Hematopoietic multipotent progenitor cell treated with erythropoietin and hydrocortisone succinate and interleukin-3 and kit ligand, for 4 days (in vitro differentiated cells): ENCODE results near the gene NID2.

Experiments used
- DNase-seq: peaks from one replicate; pipeline ENCODE4 v3.0.0-alpha.2; 2015

NID2 gene, protein sequence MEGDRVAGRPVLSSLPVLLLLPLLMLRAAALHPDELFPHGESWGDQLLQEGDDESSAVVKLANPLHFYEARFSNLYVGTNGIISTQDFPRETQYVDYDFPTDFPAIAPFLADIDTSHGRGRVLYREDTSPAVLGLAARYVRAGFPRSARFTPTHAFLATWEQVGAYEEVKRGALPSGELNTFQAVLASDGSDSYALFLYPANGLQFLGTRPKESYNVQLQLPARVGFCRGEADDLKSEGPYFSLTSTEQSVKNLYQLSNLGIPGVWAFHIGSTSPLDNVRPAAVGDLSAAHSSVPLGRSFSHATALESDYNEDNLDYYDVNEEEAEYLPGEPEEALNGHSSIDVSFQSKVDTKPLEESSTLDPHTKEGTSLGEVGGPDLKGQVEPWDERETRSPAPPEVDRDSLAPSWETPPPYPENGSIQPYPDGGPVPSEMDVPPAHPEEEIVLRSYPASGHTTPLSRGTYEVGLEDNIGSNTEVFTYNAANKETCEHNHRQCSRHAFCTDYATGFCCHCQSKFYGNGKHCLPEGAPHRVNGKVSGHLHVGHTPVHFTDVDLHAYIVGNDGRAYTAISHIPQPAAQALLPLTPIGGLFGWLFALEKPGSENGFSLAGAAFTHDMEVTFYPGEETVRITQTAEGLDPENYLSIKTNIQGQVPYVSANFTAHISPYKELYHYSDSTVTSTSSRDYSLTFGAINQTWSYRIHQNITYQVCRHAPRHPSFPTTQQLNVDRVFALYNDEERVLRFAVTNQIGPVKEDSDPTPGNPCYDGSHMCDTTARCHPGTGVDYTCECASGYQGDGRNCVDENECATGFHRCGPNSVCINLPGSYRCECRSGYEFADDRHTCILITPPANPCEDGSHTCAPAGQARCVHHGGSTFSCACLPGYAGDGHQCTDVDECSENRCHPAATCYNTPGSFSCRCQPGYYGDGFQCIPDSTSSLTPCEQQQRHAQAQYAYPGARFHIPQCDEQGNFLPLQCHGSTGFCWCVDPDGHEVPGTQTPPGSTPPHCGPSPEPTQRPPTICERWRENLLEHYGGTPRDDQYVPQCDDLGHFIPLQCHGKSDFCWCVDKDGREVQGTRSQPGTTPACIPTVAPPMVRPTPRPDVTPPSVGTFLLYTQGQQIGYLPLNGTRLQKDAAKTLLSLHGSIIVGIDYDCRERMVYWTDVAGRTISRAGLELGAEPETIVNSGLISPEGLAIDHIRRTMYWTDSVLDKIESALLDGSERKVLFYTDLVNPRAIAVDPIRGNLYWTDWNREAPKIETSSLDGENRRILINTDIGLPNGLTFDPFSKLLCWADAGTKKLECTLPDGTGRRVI (N-terminal part only)

DNA sequence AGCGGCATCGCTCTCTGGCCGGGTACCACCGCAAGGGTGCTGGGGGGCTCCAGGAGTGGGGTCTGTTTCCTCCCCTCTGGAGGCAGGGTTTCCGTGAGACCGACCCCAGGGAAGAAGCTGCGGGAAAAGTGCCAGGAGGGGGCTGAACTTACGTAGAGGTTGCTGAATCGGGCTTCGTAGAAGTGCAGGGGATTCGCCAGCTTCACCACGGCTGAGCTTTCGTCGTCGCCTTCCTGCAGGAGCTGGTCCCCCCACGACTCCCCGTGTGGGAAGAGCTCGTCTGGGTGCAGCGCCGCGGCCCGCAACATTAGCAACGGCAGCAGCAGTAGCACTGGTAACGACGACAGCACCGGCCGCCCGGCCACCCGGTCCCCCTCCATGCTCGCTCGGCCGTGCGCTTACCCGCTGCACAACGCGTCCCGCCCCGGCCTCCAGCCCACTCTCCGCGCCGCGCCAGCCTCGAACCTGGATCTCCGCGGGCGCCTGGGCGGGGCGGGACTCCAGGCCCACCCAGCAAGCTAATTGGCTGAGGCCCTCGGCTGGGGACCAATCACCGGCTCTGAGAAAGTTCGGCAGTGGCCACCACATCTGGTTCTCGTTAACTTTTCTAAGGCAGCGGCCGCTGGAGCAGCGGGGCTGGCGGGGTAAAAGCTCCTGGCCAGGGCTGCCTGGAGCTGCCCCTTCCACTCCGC lies at the start of gene NID2:
Gene NID2 (minus strand): TSS at position 445 of the 692 bp plus-strand sequence. CDS start 65 bp downstream, at position 380.
- DNase-seq, result peak; percentile 70

DNA sequence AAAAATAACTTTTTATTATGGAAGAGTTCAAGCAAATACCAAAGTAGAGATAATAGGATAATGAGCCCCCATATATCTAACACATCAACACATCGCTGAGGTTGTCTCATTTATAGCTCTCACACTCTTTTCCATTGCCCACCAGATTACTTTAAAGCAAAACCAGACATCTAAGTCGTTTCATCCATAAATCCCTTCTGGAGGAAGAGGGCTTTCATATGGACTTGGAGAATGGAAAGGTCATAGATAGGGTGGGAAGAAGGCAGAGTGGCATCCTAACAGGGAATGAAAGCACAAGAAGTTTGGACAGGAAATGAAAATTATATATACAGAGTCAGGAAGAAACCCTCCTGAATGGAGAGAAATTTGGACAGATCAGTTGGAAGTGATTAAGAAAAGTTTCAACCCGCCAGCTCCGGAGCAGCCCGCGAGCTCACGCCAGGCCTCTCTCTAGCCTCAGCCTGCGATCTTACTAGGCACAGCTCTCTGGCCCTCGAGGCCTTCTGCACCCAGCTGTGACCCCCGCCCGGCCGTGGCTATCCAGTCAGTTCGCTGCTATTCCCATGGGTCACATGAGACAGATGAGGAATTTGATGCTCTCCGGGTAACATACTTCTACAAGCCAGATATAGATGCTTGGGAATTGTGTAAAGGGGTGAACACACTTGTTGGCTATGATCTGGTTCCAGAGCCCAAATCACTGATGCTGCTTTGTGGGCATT lies 48.4 kb upstream of the NID2 start:
- no peak for DNase-seq

DNA sequence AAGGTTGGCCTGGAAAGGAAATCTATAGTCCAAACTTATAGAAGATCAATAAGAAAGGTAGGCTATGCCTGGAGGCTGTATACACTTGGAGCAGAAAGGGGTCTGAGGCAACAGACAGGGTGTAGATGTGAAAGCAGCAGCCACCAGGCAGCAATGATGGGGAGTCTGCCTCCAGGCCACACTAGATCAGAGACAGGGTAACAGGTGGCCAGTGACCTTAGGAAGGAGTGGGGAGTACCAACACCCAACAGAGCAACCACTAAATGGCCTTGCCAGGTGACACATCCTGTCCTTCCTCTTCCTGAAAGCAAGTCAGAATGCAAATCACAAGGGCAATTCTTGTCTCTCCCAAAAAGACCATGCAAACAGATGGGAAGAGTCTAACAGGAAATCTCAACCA lies 46.4 kb upstream of the NID2 start:
- no peak for DNase-seq

DNA sequence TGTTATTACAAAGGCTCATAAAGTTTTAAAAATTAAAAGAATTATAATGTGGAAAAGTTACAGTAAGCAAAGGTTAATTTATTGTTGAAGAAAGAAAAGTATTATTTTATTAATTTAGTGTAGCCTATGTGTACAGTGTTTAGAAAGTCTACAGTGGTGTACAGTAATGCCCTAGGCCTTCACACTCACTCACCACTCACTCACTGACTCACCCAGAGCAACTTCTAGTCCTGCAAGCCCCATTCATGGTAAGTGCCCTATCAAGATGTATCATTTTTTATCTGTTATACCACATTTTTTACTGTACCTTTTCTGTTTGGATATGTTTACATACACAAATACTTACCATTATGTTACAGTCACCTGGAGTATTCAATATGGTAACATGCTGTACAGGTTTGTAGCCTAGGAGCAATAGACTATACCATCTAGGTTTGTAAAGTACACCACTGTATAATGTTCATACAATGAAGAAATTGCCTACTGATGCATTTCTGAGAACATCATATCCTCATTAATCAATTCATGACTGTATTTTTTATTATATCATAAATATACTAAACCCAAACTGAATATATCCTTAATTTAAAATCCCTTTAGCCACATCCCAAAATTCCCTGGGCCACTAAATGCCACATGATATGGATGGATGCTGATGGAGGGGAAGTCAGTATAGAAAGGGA lies 43.6 kb upstream of the NID2 start:
- DNase-seq, result no peak

DNA sequence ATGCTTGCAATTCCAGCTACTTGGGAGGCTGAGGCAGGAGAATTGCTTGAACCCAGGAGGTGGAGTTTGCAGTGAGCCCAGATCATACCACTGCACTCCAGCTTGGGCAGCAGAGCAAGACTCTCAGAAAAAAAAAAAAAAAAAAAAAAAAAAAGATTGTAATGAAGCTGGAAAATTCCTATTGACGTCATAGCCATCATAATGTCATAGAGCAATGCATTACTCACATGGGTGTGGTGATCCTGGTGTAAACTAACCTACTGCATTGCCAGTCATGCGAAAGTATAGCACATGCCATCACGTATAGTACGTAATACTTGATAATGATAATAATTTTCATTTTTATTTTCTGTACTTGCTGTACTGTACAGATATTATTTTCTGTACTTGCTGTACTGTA lies 42.7 kb upstream of the NID2 start:
- no peak for DNase-seq

DNA sequence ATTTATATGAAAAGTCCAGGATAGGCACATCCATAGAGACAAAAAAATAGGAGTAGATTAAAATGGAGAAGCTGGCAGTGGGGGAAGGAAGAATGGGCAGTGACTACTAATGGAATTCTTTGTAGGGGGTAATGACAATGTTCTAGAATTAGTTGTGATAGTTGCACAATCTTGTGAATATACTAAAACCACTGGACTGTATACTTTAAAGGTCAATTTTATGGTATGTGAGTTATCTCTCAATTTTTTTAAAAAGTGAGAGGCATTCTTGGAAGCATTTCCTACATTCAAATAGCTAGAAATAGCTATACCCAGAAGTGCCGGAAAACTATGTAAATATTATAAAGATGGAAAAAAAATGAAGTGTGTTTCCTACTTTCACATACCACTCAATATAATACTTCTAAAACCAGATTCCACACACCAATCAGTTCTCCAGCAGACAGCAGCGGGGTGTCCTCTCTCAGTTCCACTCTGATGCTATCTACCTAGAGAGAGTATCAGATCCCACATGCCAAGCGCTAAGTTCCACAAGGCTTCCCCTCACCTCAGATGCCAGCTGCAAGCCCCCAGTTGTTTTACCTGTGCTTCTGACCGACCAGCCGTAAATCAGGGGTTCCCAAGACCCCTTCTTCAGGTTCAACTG lies 41.7 kb upstream of the NID2 start:
- no peak for DNase-seq

DNA sequence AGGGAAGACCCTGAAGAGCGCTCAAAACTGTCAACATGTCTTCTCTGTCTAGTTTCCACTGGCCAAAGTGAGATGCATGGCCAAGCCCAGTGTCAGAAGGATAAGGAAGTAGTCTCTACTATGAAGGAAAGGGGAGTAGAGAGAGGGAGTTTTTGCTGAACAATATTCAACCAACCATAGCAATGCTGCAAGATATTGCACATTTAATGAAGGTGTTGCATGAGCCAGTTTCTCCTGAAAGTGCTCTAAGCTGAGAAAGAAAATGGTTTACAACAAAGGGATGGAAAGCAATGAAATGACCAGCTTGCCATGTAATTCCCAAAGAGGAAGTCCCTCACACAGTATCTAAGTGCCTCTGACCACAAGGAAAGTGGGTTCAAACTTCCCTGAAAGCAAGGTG lies 40.0 kb upstream of the NID2 start:
- DNase-seq, result no peak

DNA sequence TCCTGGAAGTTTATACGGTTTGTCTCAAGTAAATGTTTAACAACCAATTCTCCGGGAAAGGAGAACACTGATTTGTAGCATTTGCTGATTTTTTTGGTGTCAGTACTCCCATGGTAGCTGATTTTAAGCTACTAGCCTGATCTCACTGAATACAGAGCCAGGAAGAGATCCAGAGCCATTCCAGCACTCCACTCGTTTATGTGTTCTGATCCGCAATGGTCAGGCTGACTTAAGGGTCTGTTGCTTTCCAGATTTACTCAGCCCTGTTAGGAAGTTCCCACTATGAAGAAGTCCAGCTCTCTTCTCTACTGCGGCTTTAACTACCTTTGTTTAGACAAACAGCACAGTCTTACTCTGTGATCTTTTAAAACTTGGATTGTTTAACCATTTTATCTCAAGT lies 38.0 kb upstream of the NID2 start:
- no peak for DNase-seq

DNA sequence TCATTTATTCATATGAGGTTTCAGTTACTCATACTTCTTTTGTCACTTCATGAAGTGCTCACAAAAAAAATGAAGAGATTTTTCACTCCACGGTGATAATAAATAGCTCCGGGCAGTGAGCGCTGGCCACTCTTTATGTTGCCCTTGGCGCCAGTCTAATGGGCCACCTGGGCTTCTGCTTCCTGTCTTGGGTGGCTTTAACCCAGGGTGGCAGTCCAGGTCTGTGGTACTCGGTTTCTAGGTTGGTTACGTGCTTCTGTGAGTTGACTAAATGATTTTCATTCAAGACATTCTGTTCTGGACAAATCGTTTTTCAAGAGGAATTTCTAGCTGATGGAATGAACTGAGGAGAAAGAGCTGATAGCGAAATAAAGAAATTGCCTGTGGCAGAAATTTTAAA lies 34.6 kb upstream of the NID2 start:
- no peak for DNase-seq

DNA sequence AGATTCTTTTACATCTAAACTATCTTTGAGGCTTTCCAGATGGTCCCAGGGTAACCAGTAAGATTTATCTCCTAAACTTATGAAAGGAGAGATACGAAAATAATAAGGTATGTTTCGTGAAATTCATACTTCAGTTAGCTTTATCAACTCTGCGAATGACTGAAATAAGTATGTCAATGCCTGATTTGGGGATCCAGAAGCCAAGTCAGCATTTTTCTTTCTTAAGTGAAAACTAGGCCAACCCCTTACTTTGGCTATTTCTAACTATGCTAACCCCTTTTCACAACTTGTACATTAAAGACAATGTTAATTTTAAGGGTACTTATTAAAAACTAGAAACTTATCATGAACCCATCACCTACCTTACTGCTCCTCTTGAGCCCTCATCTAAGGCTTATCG lies 26.9 kb upstream of the NID2 start:
- DNase-seq, result no peak

DNA sequence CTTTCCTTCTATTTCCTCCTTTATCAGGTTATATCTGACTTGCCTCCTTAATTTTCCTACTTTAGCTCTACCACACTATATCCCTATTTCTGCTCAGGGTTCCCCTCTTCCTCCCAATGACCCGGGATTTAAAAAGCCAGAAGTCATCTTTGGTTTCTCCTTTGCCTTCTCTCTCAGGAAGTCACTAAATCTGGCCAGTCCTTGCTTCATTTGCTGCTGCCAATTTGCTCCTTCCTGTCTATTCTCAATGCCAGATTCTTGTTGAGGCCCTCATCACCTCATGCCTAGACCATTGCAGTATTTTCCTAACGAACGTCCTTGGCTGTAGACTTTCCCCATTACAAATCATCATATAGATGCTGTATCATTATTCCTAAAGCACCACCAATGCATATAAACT lies 26.5 kb upstream of the NID2 start:
- DNase-seq, result no peak

DNA sequence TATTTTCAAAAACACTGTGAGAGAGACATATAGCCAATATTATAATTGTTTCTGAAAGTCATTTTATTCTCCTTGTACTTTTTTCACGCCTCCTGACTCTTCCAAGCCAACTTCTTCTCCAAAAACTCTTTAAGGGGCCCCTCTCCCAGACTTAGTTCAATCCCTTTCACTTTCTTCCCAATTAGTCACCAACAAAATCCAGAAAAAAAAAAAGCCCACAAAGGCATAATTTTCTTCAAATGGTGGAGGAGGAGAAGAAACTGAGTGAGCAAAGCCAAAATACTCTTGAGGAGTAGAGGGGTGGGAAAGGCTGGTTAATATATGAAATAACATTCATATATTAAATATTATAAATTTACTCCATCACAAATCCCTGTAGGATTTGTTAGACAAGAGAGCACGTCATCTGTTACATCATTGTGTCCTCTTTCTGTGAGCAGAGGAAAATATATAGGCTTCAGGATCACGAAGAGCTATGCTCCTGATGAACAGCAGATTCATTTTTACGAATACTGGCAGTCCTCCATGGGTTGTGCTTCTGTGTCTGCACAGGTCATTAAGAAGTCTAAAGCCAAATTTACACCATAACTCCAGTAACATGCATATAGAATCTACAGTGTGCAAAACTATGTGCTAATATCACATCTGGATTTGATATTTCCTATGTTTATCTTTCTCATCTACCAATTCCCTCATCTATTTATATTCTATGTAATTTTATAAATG lies 25.9 kb upstream of the NID2 start:
- DNase-seq, result no peak

DNA sequence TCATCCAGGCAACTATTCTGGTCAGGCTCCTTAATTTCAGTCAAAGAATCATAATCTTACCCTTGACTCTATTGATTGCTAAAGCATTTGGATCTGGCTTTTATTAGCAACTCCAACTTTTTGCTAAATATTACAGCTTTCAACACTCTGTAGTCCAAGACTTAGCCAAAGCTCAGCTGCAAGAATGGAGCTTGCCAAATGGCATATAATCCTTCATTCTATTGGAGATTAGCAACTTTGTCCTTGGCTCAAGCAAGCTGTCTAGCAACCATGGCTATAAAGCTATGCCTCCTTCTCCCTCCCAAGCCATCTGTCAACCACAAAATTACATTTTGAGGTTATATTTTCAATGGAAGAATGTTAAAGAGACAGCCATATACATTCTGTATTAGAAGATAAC lies 23.1 kb upstream of the NID2 start:
- no peak for DNase-seq

DNA sequence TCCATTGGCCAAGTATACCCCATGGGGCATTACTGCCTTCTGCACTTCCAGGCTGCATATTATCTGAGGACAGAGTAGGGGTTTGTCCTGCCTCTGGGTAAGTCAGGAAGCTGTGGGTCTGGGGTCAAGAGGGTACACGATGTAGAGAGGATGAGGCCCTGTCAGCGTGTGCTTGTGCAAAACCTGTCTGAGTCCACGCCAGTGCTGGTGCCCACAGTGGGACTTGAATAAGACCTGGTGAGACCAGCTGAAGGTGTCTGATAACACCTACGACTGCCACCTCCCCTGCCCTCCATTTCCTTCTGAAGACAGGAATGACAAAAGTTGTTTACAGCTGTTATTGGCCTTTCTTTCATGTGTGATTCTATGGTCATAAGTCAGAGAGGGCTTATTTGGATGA lies 22.1 kb upstream of the NID2 start:
- DNase-seq, result no peak

DNA sequence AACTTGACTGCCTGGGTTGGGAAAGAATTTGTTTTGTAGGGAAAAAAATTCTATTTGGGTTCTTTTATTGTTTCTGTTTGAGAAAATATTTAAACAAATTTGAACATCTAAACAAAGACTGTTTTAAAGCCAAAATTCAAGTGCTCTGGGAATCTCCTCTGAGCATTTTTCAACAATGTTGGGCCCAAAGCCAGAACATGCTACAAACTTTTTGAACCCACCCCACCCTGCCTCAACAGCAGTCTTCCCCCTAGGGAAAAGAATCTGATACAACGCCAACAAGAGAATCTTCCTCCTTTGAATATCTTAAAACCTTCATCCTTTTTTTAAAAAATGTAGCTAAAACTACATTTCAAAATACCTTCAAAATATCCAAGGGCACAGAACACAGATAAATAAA lies 20.4 kb upstream of the NID2 start:
- DNase-seq, result no peak

DNA sequence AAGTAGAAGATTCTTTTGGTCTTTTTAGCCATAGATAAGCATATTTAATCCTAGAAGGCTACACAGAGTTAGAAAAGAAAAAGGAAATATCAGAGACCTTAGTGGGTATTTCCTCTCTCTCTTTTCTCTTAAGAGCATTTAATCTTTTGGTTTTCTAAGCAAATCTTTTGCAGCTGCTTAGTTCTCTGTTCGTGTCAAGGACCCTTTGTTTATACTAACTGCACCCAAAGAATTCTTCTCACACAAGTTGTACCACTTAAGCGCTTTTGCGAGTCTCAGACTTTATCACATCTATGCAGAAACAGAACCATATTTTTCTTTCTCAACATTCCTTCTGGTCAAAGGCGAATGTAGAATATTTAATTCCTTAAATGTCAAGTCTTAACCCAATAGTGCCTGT lies 17.9 kb upstream of the NID2 start:
- no peak for DNase-seq

DNA sequence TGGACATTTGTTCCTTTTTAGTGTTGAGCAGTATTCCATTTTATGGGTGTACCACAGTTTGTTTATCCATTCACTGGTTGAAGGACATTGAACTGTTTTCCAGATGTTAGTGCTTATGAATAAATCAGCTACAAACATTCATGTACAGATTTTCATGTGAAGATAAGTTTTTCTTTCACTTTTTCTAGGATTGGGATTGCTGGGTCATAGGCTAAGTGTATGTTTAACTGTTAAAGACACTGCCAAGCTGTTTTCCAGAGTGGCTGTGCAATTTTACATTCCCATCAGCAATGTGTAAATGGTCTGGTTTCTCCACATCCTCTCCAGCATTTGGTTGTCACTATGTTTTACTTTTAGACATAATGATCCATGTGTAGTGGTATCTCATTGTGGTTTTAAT lies 14.0 kb upstream of the NID2 start:
- DNase-seq, result no peak

DNA sequence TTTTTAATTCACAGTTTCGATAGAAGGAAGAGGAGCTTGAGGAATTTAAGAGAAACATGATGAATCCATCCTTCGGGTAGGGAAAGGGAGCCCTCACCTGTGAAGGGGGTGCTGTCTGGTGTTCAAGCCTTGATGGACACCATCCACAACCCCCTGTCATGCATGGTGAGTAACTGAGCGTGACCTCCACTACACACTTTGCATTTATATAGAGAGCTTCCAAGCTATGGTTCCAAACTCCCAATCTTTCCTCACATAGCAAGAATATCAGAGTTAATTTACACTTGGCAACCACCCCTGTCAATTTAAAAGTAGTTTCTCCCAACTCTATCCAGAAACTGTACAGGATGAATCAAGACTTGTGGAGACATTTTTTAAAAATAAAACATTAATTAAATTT lies 13.1 kb upstream of the NID2 start:
- no peak for DNase-seq

DNA sequence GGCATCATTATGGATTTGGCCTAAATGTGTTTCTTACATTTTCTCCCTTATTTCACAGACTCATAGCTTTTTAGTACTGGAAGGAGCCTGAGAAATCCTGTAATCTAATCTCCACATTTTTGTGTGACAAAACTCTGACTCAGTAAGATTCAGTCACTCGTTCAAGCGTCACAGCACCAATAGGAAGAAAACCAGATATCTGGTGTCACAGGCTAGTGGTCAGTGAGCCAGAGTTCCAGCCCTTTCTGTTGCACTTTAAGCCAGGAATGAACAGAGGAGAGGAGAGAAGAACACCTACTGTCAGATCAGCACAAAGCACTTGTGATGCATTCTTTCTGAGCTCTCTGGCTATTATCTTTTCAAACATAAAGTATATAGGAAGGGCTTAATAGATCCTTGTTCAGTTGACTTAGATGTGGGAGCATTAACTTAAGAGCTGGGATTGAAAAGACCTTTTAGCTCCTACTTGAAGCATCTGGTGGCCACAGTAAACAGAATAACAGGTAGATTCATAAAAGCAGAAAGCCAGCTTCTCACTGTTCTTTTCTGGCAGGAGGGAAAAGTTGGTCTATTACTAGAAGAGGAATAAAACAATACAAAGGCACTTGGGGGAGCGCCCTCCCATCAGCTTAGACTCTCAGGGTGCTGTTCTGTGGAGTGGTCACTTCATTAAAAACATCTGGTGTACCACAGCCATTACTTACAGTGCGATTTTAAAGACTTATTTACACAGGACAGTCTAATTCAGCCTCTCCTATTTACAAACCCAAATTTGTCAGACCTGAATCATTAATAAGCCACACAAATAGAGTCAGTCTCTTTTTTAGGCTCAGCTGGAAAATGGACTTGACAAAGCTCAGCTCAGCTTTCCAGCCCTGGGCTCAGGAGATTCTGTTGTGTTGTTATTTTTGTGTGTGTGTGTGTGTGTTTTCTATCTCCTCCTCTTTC lies 12.2 kb upstream of the NID2 start:
- no peak for DNase-seq
